ENCODE data around the gene PUDP. TPM values are rescaled to one million over a fixed set of nuclear protein-coding genes. Genes with fewer than 3 reads are reported as not detected.

Gene PUDP
- total RNA-seq, 3 donors from 2014 or later = 6.2 to 20.3 (median 17.9) TPM

DNA sequence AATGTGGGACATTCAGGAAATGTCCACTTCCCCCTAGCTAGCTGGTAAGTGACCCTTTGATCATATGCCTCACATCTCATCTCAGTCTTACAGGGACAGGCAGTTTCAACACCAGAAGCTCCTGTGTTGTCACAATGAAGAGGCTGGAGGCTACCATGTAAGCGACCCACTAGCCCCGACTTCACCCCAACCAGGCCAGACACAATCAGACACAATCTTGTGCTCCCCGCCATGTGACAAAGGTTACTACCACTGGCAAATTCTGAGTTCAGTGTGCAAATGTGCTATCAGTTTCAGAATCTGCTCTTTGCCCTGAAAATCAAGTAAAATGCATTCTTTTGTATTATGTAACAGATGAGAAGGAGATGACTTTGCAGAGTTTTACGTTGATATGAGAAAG is 57.3 kb downstream of the PUDP start:
- TF ChIP-seq, protein P1, sequence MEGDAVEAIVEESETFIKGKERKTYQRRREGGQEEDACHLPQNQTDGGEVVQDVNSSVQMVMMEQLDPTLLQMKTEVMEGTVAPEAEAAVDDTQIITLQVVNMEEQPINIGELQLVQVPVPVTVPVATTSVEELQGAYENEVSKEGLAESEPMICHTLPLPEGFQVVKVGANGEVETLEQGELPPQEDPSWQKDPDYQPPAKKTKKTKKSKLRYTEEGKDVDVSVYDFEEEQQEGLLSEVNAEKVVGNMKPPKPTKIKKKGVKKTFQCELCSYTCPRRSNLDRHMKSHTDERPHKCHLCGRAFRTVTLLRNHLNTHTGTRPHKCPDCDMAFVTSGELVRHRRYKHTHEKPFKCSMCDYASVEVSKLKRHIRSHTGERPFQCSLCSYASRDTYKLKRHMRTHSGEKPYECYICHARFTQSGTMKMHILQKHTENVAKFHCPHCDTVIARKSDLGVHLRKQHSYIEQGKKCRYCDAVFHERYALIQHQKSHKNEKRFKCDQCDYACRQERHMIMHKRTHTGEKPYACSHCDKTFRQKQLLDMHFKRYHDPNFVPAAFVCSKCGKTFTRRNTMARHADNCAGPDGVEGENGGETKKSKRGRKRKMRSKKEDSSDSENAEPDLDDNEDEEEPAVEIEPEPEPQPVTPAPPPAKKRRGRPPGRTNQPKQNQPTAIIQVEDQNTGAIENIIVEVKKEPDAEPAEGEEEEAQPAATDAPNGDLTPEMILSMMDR (IDR thresholded peaks at IDR 0.05) = no peak
- intact Hi-C loops (cut with DNase I; ENCODE audit: low total_unique reads) = no loop called here
- H3K4me1 ChIP-seq = no peaks in the 10 kb centered on the region

DNA sequence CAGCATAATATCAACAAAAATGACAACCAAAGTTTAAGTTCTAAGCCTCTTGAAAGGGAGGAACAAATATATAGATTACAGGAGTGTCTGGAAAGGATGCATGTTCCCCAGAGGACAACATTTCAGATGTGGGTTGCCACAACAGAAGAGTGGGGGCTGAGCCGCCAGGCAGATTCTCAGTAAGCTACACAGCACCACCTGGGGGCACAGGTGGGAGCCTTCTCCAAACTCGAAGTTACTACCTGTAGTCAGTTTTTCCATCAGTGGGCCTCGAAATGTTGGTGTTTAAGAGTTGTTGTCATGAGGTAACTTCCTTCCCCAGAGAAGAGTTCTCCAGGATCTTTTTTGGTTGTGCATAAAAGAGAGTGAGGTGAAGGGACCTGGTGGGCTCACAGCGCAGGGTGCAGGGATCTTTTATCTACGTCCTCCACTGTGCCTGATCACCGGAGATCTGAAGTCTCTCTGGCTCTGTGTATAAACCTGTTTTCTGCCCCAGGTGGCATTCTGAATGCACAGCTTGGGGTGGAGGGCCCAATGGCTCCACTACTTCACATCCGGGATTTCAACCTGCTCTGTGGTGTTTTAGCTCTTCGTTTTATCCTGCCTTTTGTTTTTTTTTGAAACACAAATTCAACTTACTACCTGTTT is 58.9 kb downstream of the PUDP start:
- H3K9me3 ChIP-seq = no peaks in the 10 kb centered on the region
- intact Hi-C loops (cut with DNase I; ENCODE audit: low total_unique reads) = no loop called here
- no peak for DNase-seq (ENCODE audit: low spot score in 2 of 2)

More for the DNA sequence above, 57.3 kb downstream of the PUDP start:
- Histone ChIP-seq H3K27me3 (no peaks in the 10 kb centered on the region), H3K4me3 (no peak overlapping the region), H3K27ac (no peak overlapping the region), H3K9me3 (no peaks in the 10 kb centered on the region), H3K36me3 (no peaks in the 10 kb centered on the region)
- DNase-seq (ENCODE audit: low spot score in 2 of 2) = no peak

DNA sequence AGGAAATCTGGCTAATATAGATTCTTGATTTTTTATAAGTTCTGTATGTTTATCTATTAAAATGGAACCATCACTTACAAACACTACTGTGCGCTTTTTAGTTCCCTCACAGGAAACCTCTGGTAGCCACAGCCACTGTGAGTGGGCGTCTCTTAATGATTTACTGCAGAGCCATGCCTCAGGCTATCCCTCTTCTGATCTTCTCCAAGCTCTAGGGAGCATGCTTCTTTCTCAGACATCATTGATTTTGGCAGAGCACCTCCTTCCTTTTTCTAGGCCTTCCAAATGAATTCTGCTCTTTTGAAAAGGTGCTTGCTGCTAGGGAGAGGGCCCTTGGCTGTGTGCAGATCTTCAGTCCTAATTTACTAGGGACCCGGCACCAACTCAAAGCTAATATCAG is 61.6 kb downstream of the PUDP start:
- intact Hi-C loops (cut with DNase I; ENCODE audit: low total_unique reads) = no loop called here
- TF ChIP-seq POLR2AphosphoS5 (IDR thresholded peaks at IDR 0.05) = no peak
- Histone ChIP-seq H3K9me3 (no peaks in the 10 kb centered on the region), H3K4me3 (no peak overlapping the region), H3K27me3 (no peaks in the 10 kb centered on the region), H3K36me3 (no peaks in the 10 kb centered on the region), H3K4me1 (no peaks in the 10 kb centered on the region), H3K27ac (no peak overlapping the region)
- DNase-seq (ENCODE audit: low spot score in 2 of 2) = no peak

More for the DNA sequence above, 58.9 kb downstream of the PUDP start:
- H3K4me1 ChIP-seq = no peaks in the 10 kb centered on the region
- no peaks in the 10 kb centered on the region for H3K36me3 ChIP-seq
- no peak overlapping the region for H3K4me3 ChIP-seq
- no peaks in the 10 kb centered on the region for H3K27me3 ChIP-seq
- H3K27ac ChIP-seq = no peak overlapping the region
- TF ChIP-seq POLR2A (IDR thresholded peaks at IDR 0.05) (no peak), POLR2AphosphoS5 (IDR thresholded peaks at IDR 0.05) (no peak)
- TF ChIP-seq, protein P1 (IDR thresholded peaks at IDR 0.05) = no peak

DNA sequence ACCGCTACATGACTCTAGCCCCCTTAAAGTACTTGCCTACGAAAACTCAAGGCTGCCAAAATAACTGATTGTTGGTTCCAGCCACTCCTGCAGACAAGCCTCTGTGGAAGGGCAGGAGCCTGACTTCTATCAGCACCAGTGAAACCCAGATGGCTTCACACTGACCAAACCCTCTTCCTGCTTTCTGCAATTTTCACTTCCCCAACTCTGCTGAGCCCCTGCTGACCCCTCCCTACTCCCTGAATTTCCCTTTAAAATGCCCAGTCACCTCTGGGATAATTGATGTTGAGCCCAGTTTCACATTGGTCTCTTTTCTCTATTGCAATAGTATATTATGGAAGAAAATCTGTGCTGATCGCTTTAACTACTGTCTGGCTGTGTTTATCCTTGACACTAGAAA is 62.1 kb downstream of the PUDP start:
- no peaks in the 10 kb centered on the region for H3K36me3 ChIP-seq
- H3K9me3 ChIP-seq = no peaks in the 10 kb centered on the region
- H3K27ac ChIP-seq = no peak overlapping the region
- intact Hi-C loops (cut with DNase I; ENCODE audit: low total_unique reads) = no loop called here
- no peaks in the 10 kb centered on the region for H3K4me1 ChIP-seq
- TF ChIP-seq POLR2AphosphoS5 (IDR thresholded peaks at IDR 0.05) (no peak), POLR2A (IDR thresholded peaks at IDR 0.05) (no peak)
- TF ChIP-seq, protein P1 (IDR thresholded peaks at IDR 0.05) = no peak
- no peak overlapping the region for H3K4me3 ChIP-seq
- H3K27me3 ChIP-seq = no peaks in the 10 kb centered on the region
- no peak for DNase-seq (ENCODE audit: low spot score in 2 of 2)

DNA sequence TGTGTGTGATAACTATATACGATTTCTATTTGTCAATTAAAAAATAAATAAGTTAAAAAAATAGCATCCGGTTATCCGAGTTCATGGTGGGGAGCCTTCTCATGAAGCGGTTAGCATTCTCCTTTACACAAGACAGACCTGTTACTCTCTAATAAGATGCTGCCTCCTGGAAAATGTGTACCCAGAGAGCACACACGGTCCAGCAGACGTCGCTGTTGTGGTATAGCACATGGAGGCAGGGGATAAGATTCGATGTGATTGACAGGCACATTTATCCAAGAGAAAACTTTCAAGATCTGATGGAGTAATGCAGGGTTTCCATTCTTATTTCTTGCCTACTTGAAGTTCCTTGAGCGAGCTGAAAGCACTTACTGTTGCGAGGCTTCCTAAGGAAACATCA is 63.1 kb downstream of the PUDP start:
- Histone ChIP-seq H3K27ac (no peak overlapping the region), H3K4me3 (no peak overlapping the region), H3K27me3 (no peaks in the 10 kb centered on the region), H3K9me3 (no peaks in the 10 kb centered on the region), H3K4me1 (no peaks in the 10 kb centered on the region), H3K36me3 (no peaks in the 10 kb centered on the region)
- intact Hi-C loops (cut with DNase I; ENCODE audit: low total_unique reads) = no loop called here
- no peak for TF ChIP-seq POLR2A (IDR thresholded peaks at IDR 0.05)
- TF ChIP-seq, protein P1 (IDR thresholded peaks at IDR 0.05) = no peak
- TF ChIP-seq POLR2AphosphoS5 (IDR thresholded peaks at IDR 0.05) = no peak
- DNase-seq (ENCODE audit: low spot score in 2 of 2) = no peak
